Measurements from ENCODE around the gene DNAH8. TPM values are rescaled to one million over a fixed set of nuclear protein-coding genes. Genes with fewer than 3 reads are reported as not detected.

The DNAH8 gene
- total RNA-seq, 1 donor from 2014 or later: 1.1 TPM

DNA sequence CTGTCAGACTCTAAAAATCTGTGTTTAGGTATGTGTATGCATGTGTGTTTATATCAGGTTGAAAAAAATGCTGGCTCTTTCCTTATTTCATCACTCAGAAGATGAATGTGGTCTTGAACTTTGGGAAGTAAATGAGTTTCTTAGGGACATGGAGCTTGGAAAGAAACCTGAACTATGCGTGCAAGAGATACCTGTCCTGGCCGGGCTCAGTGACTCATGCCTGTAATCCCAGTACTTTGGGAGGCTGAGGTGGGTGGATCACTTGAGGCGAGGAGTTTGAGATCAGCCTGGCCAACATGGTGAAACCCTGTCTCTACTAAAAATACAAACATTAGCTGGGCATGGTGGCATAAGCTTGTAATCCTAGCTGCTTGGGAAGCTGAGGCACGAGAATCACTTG, 329.1 kb downstream of the DNAH8 start:
- Histone ChIP-seq H3K36me3 (no peaks in the 10 kb centered on the region), H4K20me1 (ENCODE audit: low read depth) (peaks cover 3% of the 10 kb centered on the region), H3F3A (ENCODE audit: low read depth) (peaks cover under 1% of the 10 kb centered on the region), H2AFZ (replicated peaks) (no peak overlapping the region), H3K9me3 (ENCODE audit: low read depth) (no peaks in the 10 kb centered on the region), H3K9ac (no peak overlapping the region), H3K4me2 (no peak overlapping the region), H3K27ac (no peak overlapping the region), H3K4me1 (no peaks in the 10 kb centered on the region), H3K79me2 (ENCODE audit: low read depth) (no peaks in the 10 kb centered on the region), H3K27me3 (peaks cover 31% of the 10 kb centered on the region), H3K4me3 (no peak overlapping the region)
- Mint-ChIP-seq H3K27ac (no peak overlapping the region), H3K4me3 (no peak overlapping the region), H3K36me3 (no peaks in the 10 kb centered on the region), H3K27me3 (ENCODE audit: insufficient read depth, low read depth) (peaks cover 23% of the 10 kb centered on the region), H3K4me1 (peaks cover 3% of the 10 kb centered on the region), H3K9me3 (no peaks in the 10 kb centered on the region)
- no peak for DNase-seq (ENCODE audit: low spot score)
- TF ChIP-seq EZH2 (IDR thresholded peaks at IDR 0.05) (no peak), CTCF (IDR thresholded peaks at IDR 0.05) (no peak), EZH2phosphoT487 (IDR thresholded peaks at IDR 0.05) (no peak)

GRCh38 chr6:39047434-39048327, 332.6 kb downstream of the DNAH8 start:
- Mint-ChIP-seq H3K9me3 (no peaks in the 10 kb centered on the region), H3K36me3 (no peaks in the 10 kb centered on the region), H3K27ac (no peak overlapping the region), H3K4me1 (no peaks in the 10 kb centered on the region), H3K4me3 (peak overlapping the region; percentile 60), H3K27me3 (ENCODE audit: insufficient read depth, low read depth) (peaks cover 47% of the 10 kb centered on the region)
- DNase-seq (ENCODE audit: low spot score): no peak
- TF ChIP-seq EZH2phosphoT487 (IDR thresholded peaks at IDR 0.05) (no peak), EZH2 (IDR thresholded peaks at IDR 0.05) (no peak), CTCF (IDR thresholded peaks at IDR 0.05) (no peak)
- Histone ChIP-seq H3K27me3 (peaks cover 50% of the 10 kb centered on the region), H4K20me1 (ENCODE audit: low read depth) (peaks cover 24% of the 10 kb centered on the region), H3K9me3 (ENCODE audit: low read depth) (no peaks in the 10 kb centered on the region), H3K9ac (no peak overlapping the region), H3K27ac (no peak overlapping the region), H3K4me2 (peak overlapping the region; percentile 98), H3F3A (ENCODE audit: low read depth) (peaks cover 2% of the 10 kb centered on the region), H3K4me3 (peak overlapping the region; percentile 65), H2AFZ (replicated peaks) (peak overlapping the region; percentile 95), H3K36me3 (no peaks in the 10 kb centered on the region), H3K79me2 (ENCODE audit: low read depth) (no peaks in the 10 kb centered on the region), H3K4me1 (no peaks in the 10 kb centered on the region)

- peaks cover 48% of the 10 kb centered on the region for H3K27me3 Mint-ChIP-seq (ENCODE audit: insufficient read depth, low read depth)
- H3K4me2 ChIP-seq: peak within 1 kb of the TSS; percentile 98
Observed at GRCh38 chr6:39048481-39049399, 333.6 kb downstream of the DNAH8 start, which contains the start of gene GLP1R. GLP1R (plus strand) TSS chr6:39048781; CDS start chr6:39048841, 60 bp downstream.

More at GRCh38 chr6:39048481-39049399, 333.6 kb downstream of the DNAH8 start, which contains the start of gene GLP1R:
- H3K36me3 Mint-ChIP-seq: no peaks in the 10 kb centered on the region
- peaks cover 24% of the 10 kb centered on the region for H4K20me1 ChIP-seq (ENCODE audit: low read depth)
- peak within 1 kb of the TSS; percentile 72 for H3K4me3 Mint-ChIP-seq
- no peaks in the 10 kb centered on the region for H3K79me2 ChIP-seq (ENCODE audit: low read depth)
- H3K9ac ChIP-seq: no peak within 1 kb of the TSS
- peak within 1 kb of the TSS; percentile 65 for H3K4me3 ChIP-seq
- H3K4me1 ChIP-seq: no peaks in the 10 kb centered on the region
- no peaks in the 10 kb centered on the region for H3K9me3 ChIP-seq (ENCODE audit: low read depth)
- DNase-seq (ENCODE audit: low spot score): peak; percentile 61
- no peaks in the 10 kb centered on the region for H3K4me1 Mint-ChIP-seq
- H2AFZ ChIP-seq (replicated peaks): peak within 1 kb of the TSS; percentile 95
- H3K9me3 Mint-ChIP-seq: no peaks in the 10 kb centered on the region
- H3K27ac ChIP-seq: no peak within 1 kb of the TSS
- peaks cover 50% of the 10 kb centered on the region for H3K27me3 ChIP-seq
- no peak within 1 kb of the TSS for H3K27ac Mint-ChIP-seq
- peaks cover 2% of the 10 kb centered on the region for H3F3A ChIP-seq (ENCODE audit: low read depth)
- no peaks in the 10 kb centered on the region for H3K36me3 ChIP-seq
- TF ChIP-seq CTCF (IDR thresholded peaks at IDR 0.05): no peak
- no peak for TF ChIP-seq EZH2phosphoT487 (IDR thresholded peaks at IDR 0.05)
- TF ChIP-seq EZH2 (IDR thresholded peaks at IDR 0.05): peak; percentile 62

Measured in neural progenitor cell (in vitro differentiated cells).